ENCODE measurements around the gene ZG16. TPM values are rescaled to one million over a fixed set of nuclear protein-coding genes. Genes with fewer than 3 reads are reported as not detected.

ZG16 gene
- total and polyA plus RNA-seq, 9 of the 15 experiments (the other 6 are each of a cell fraction or from before 2014, with no cell fraction given) = 0.04 TPM; not detected in 8

GRCh38 chr16:29815793-29816693 is 38.0 kb downstream of the ZG16 start, which contains the start of gene PAGR1 (continued):
- TF ChIP-seq RFX5 (IDR thresholded peaks at IDR 0.05; ENCODE audit: low read depth, low read length) = no peak
- TF ChIP-seq, protein P1, sequence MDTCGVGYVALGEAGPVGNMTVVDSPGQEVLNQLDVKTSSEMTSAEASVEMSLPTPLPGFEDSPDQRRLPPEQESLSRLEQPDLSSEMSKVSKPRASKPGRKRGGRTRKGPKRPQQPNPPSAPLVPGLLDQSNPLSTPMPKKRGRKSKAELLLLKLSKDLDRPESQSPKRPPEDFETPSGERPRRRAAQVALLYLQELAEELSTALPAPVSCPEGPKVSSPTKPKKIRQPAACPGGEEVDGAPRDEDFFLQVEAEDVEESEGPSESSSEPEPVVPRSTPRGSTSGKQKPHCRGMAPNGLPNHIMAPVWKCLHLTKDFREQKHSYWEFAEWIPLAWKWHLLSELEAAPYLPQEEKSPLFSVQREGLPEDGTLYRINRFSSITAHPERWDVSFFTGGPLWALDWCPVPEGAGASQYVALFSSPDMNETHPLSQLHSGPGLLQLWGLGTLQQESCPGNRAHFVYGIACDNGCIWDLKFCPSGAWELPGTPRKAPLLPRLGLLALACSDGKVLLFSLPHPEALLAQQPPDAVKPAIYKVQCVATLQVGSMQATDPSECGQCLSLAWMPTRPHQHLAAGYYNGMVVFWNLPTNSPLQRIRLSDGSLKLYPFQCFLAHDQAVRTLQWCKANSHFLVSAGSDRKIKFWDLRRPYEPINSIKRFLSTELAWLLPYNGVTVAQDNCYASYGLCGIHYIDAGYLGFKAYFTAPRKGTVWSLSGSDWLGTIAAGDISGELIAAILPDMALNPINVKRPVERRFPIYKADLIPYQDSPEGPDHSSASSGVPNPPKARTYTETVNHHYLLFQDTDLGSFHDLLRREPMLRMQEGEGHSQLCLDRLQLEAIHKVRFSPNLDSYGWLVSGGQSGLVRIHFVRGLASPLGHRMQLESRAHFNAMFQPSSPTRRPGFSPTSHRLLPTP (IDR thresholded peaks at IDR 0.05; ENCODE audit: borderline replicate concordance, extremely low read depth, insufficient read length) = no peak
- TF ChIP-seq NFE2L1 (tag; IDR thresholded peaks at IDR 0.05; ENCODE audit: borderline replicate concordance, low read depth) = no peak
- no peak for TF ChIP-seq LCOR (CRISPR knock-in tag; IDR thresholded peaks at IDR 0.05)
- TF ChIP-seq ZNF41 (CRISPR knock-in tag; conservative IDR thresholded peaks at IDR 0.05) = no peak
- peak; percentile 77 for TF ChIP-seq ZNF384 (IDR thresholded peaks at IDR 0.05; ENCODE audit: low read depth, low read length)
- no peak for TF ChIP-seq ZFPM2 (CRISPR knock-in tag; IDR thresholded peaks at IDR 0.05)
- TF ChIP-seq, protein P2, sequence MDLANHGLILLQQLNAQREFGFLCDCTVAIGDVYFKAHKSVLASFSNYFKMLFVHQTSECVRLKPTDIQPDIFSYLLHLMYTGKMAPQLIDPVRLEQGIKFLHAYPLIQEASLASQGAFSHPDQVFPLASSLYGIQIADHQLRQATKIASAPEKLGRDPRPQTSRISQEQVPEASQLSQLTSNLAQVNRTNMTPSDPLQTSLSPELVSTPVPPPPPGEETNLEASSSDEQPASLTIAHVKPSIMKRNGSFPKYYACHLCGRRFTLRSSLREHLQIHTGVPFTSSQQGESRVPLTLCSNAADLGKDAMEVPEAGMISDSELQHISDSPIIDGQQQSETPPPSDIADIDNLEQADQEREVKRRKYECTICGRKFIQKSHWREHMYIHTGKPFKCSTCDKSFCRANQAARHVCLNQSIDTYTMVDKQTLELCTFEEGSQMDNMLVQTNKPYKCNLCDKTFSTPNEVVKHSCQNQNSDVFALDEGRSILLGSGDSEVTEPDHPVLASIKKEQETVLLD (IDR thresholded peaks at IDR 0.05) = peak; percentile 99
- peak; percentile 46; the same call in 1 of the 2 replicates for TF ChIP-seq SMAD4 (CRISPR knock-in tag; conservative IDR thresholded peaks at IDR 0.05)
- TF ChIP-seq, protein P3, sequence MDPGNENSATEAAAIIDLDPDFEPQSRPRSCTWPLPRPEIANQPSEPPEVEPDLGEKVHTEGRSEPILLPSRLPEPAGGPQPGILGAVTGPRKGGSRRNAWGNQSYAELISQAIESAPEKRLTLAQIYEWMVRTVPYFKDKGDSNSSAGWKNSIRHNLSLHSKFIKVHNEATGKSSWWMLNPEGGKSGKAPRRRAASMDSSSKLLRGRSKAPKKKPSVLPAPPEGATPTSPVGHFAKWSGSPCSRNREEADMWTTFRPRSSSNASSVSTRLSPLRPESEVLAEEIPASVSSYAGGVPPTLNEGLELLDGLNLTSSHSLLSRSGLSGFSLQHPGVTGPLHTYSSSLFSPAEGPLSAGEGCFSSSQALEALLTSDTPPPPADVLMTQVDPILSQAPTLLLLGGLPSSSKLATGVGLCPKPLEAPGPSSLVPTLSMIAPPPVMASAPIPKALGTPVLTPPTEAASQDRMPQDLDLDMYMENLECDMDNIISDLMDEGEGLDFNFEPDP (CRISPR knock-in tag; IDR thresholded peaks at IDR 0.05) = no peak
- TF ChIP-seq, protein P4, sequence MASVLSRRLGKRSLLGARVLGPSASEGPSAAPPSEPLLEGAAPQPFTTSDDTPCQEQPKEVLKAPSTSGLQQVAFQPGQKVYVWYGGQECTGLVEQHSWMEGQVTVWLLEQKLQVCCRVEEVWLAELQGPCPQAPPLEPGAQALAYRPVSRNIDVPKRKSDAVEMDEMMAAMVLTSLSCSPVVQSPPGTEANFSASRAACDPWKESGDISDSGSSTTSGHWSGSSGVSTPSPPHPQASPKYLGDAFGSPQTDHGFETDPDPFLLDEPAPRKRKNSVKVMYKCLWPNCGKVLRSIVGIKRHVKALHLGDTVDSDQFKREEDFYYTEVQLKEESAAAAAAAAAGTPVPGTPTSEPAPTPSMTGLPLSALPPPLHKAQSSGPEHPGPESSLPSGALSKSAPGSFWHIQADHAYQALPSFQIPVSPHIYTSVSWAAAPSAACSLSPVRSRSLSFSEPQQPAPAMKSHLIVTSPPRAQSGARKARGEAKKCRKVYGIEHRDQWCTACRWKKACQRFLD (CRISPR knock-in tag; IDR thresholded peaks at IDR 0.05) = no peak
- TF ChIP-seq SRSF3 (IDR thresholded peaks at IDR 0.05; ENCODE audit: insufficient read depth, low read length) = 0 out of 2 replicates have a peak, but pooled peaks have one; percentile 29
- TF ChIP-seq NCOR1 (IDR thresholded peaks at IDR 0.05) = peak; percentile 50; the same call in 1 of the 2 replicates
- no peak for TF ChIP-seq PHTF2 (CRISPR knock-in tag; IDR thresholded peaks at IDR 0.05)
- no peak for TF ChIP-seq PPARD (CRISPR knock-in tag; IDR thresholded peaks at IDR 0.05)
- TF ChIP-seq RFX7 (CRISPR knock-in tag; IDR thresholded peaks at IDR 0.05) = no peak
- 0 out of 2 replicates have a peak, but pooled peaks have one; percentile 19 for TF ChIP-seq E2F5 (CRISPR knock-in tag; IDR thresholded peaks at IDR 0.05)
